Gastrocnemius medialis (tissue), 4 donors: ENCODE measurements around the gene PDCD1.

Experiments
- CTCF ChIP-seq, 5 experiments: fragments of 450-650 bp in 3 of 5; fragments of 200-600 bp in 2 of 5; sonication (generic) in 2 of 5; IDR thresholded peaks in 4 of 5; conservative IDR thresholded peaks in 1 of 5; 1 replicate in 4 of 5; 2 replicates in 1 of 5; pipeline ENCODE4 v1.5.1; 2016 to 2019; ENCODE audit warnings: antibody characterized with exemption in 5 of 5, mild to moderate bottlenecking in 3 of 5, moderate library complexity in 3 of 5
- POLR2A ChIP-seq, 2 donors: fragments of 450-650 bp; IDR thresholded peaks; one replicate each; pipeline ENCODE4 v1.6.1; 2017; ENCODE audit warnings: antibody characterized with exemption in 2 of 2, mild to moderate bottlenecking in 2 of 2, moderate library complexity in 2 of 2

- no peak for TF ChIP-seq CTCF (IDR thresholded peaks at IDR 0.05 in 4 of 5, conservative IDR thresholded peaks at IDR 0.05 in 1 of 5)
- no peak for TF ChIP-seq POLR2A (IDR thresholded peaks at IDR 0.05)
Measured at GRCh38 chr2:241904791-241905710, 46.4 kb upstream of the PDCD1 start.
